Measurements from ENCODE around the gene POLR2H.
A peak's percentile ranks its signal among the peaks of the same experiment; 100 is the strongest.

Gene POLR2H

GRCh38 chr3:184317201-184317600 lies 44.3 kb upstream of the POLR2H start:
- no peak for DNase-seq (ENCODE audit: low read depth, low spot score)
- no peak for TF ChIP-seq CTCF (IDR thresholded peaks at IDR 0.05; ENCODE audit: low read depth, low read length)
- in situ Hi-C loops (cut with HindIII; ENCODE audit: low sequenced_read_pairs): no loop called here
- peak overlapping the region; percentile 95 for H3K4me3 ChIP-seq (ENCODE audit: low read depth, low read length)

GRCh38 chr3:184320104-184320445 lies 41.4 kb upstream of the POLR2H start:
- no peak overlapping the region for H3K4me3 ChIP-seq (ENCODE audit: low read depth, low read length)
- peak; percentile 97 for DNase-seq (ENCODE audit: low read depth, low spot score)
- TF ChIP-seq CTCF (IDR thresholded peaks at IDR 0.05; ENCODE audit: low read depth, low read length): no peak
- in situ Hi-C loops (cut with HindIII; ENCODE audit: low sequenced_read_pairs): no loop called here

- in situ Hi-C loops (cut with HindIII; ENCODE audit: low sequenced_read_pairs): no loop called here
- TF ChIP-seq CTCF (IDR thresholded peaks at IDR 0.05; ENCODE audit: low read depth, low read length): no peak
- no peak overlapping the region for H3K4me3 ChIP-seq (ENCODE audit: low read depth, low read length)
- no peak for DNase-seq (ENCODE audit: low read depth, low spot score)
These were observed 39.8 kb upstream of the POLR2H start for GRCh38 chr3:184321666-184322065.

- H3K4me3 ChIP-seq (ENCODE audit: low read depth, low read length): no peak overlapping the region
- no peak for DNase-seq (ENCODE audit: low read depth, low spot score)
- in situ Hi-C loops (cut with HindIII; ENCODE audit: low sequenced_read_pairs): no loop called here
- TF ChIP-seq CTCF (IDR thresholded peaks at IDR 0.05; ENCODE audit: low read depth, low read length): no peak
These were observed 38.6 kb upstream of the POLR2H start for GRCh38 chr3:184322731-184323487.

- no peak overlapping the region for H3K4me3 ChIP-seq (ENCODE audit: low read depth, low read length)
- no peak for DNase-seq (ENCODE audit: low read depth, low spot score)
- no peak for TF ChIP-seq CTCF (IDR thresholded peaks at IDR 0.05; ENCODE audit: low read depth, low read length)
- in situ Hi-C loops (cut with HindIII; ENCODE audit: low sequenced_read_pairs): no loop called here
These were observed 37.8 kb upstream of the POLR2H start for GRCh38 chr3:184323696-184324095.

- no peak for DNase-seq (ENCODE audit: low read depth, low spot score)
- no peak overlapping the region for H3K4me3 ChIP-seq (ENCODE audit: low read depth, low read length)
- no peak for TF ChIP-seq CTCF (IDR thresholded peaks at IDR 0.05; ENCODE audit: low read depth, low read length)
- in situ Hi-C loops (cut with HindIII; ENCODE audit: low sequenced_read_pairs): no loop called here
These were observed 36.2 kb upstream of the POLR2H start for GRCh38 chr3:184325269-184325668.
